Stimulated activated CD8-positive, alpha-beta memory T cell treated with anti-CD3 and anti-CD28 coated beads, Interleukin-12 subunit alpha, Interleukin-12 subunit beta, amount 100 ng/mL, for 24 hours (primary cell): ENCODE data around the gene TMEM169.
"Not testable (repeated sequence)": the region's sequence is repeated elsewhere in the genome, so short reads cannot be mapped to it uniquely, and the experiment has no call there.

Source experiments
- DNase-seq: peaks from one replicate; pipeline ENCODE4 v3.0.0-alpha.2; 2020; ENCODE audit errors: extremely low read depth

Gene TMEM169

GRCh38 chr2:216071111-216071851, 10.4 kb upstream of the TMEM169 start:
- DNase-seq: no peak

GRCh38 chr2:216072473-216072872, 9.2 kb upstream of the TMEM169 start:
- no peak for DNase-seq

- DNase-seq: no peak
Observed at GRCh38 chr2:216073773-216074172, 7.9 kb upstream of the TMEM169 start.

GRCh38 chr2:216074380-216074779, 7.3 kb upstream of the TMEM169 start:
- DNase-seq: no peak

- DNase-seq: no peak
Observed at GRCh38 chr2:216074794-216075193, 6.9 kb upstream of the TMEM169 start.

- DNase-seq: no peak
Observed at GRCh38 chr2:216075510-216076485, 5.9 kb upstream of the TMEM169 start.

- DNase-seq: no peak
Observed at GRCh38 chr2:216078776-216079175, 2.9 kb upstream of the TMEM169 start.

GRCh38 chr2:216080048-216080447, 1.7 kb upstream of the TMEM169 start:
- not testable (repeated sequence) for DNase-seq

GRCh38 chr2:216081012-216081411, 707 bp upstream of the TMEM169 start:
- DNase-seq: no peak

- no peak for DNase-seq
Observed at GRCh38 chr2:216082117-216082711, 495 bp downstream of the TMEM169 start.

- DNase-seq: no peak
Observed at GRCh38 chr2:216082805-216083204, 1.1 kb downstream of the TMEM169 start.

- DNase-seq: no peak
Observed at GRCh38 chr2:216083464-216084281, 2.0 kb downstream of the TMEM169 start.

- no peak for DNase-seq
Observed at GRCh38 chr2:216084547-216084946, 2.8 kb downstream of the TMEM169 start.

- DNase-seq: no peak
Observed at GRCh38 chr2:216086207-216086893, 4.6 kb downstream of the TMEM169 start.

GRCh38 chr2:216090369-216090786, 8.7 kb downstream of the TMEM169 start:
- DNase-seq: no peak

GRCh38 chr2:216092646-216093045, 10.9 kb downstream of the TMEM169 start:
- no peak for DNase-seq

- DNase-seq: no peak
Observed at GRCh38 chr2:216094701-216095100, 13.0 kb downstream of the TMEM169 start.

- DNase-seq: no peak
Observed at GRCh38 chr2:216098421-216099334, 17.0 kb downstream of the TMEM169 start.

GRCh38 chr2:216101109-216101508, 19.4 kb downstream of the TMEM169 start:
- DNase-seq: no peak

- no peak for DNase-seq
Observed at GRCh38 chr2:216103213-216103612, 21.5 kb downstream of the TMEM169 start.
